BE2C (cell line): Measurements from ENCODE around the gene DENND1A.

Experiments used
- DNase-seq: peaks from one replicate; pipeline ENCODE4 v3.0.0-alpha.2; 2020
- H3K27me3 ChIP-seq: fragments of 250-450 bp; sonication (Bioruptor Pico); 2 replicates; pipeline ENCODE4 v1.5.1; 2020; ENCODE audit warnings: mild to moderate bottlenecking
- H3K36me3 ChIP-seq: fragments of 250-450 bp; sonication (Bioruptor Pico); 2 replicates; pipeline ENCODE4 v1.5.1; 2020; ENCODE audit warnings: mild to moderate bottlenecking
- H3K4me1 ChIP-seq: fragments of 250-450 bp; sonication (Bioruptor Pico); 2 replicates; pipeline ENCODE4 v1.5.1; 2020
- H3K4me3 ChIP-seq: 2 replicates; pipeline ENCODE4 v1.5.1; 2011; ENCODE audit warnings: low read depth, low read length
- H3K9me3 ChIP-seq: fragments of 250-450 bp; sonication (Bioruptor Pico); 2 replicates; pipeline ENCODE4 v1.5.1; 2020
- CTCF ChIP-seq: IDR thresholded peaks from 2 replicates; pipeline ENCODE4 v1.5.1; 2012; ENCODE audit warnings: mild to moderate bottlenecking, low read depth, low read length

DENND1A gene

GRCh38 chr9:123345567-123345955, 584.4 kb downstream of the DENND1A start:
- Histone ChIP-seq H3K27me3 (no peaks in the 10 kb centered on the region), H3K9me3 (no peaks in the 10 kb centered on the region), H3K36me3 (no peaks in the 10 kb centered on the region), H3K4me3 (no peak overlapping the region), H3K4me1 (no peaks in the 10 kb centered on the region; the same call in 1 of the 2 replicates)
- no peak for TF ChIP-seq CTCF
- no peak for DNase-seq

GRCh38 chr9:123344192-123344949, 585.6 kb downstream of the DENND1A start:
- H3K4me1 ChIP-seq: no peaks in the 10 kb centered on the region; the same call in 1 of the 2 replicates
- no peaks in the 10 kb centered on the region for H3K36me3 ChIP-seq
- DNase-seq: no peak
- no peaks in the 10 kb centered on the region for H3K9me3 ChIP-seq
- no peak overlapping the region for H3K4me3 ChIP-seq
- no peaks in the 10 kb centered on the region for H3K27me3 ChIP-seq
- no peak for TF ChIP-seq CTCF

- Histone ChIP-seq H3K27me3 (no peaks in the 10 kb centered on the region), H3K4me3 (no peak overlapping the region), H3K4me1 (no peaks in the 10 kb centered on the region; the same call in 1 of the 2 replicates), H3K9me3 (no peaks in the 10 kb centered on the region), H3K36me3 (no peaks in the 10 kb centered on the region)
- TF ChIP-seq CTCF: no peak
- no peak for DNase-seq
These were observed 586.3 kb downstream of the DENND1A start for GRCh38 chr9:123343443-123344191.

- DNase-seq: no peak
- Histone ChIP-seq H3K36me3 (no peaks in the 10 kb centered on the region), H3K9me3 (no peaks in the 10 kb centered on the region), H3K27me3 (no peaks in the 10 kb centered on the region), H3K4me1 (no peaks in the 10 kb centered on the region; the same call in 1 of the 2 replicates), H3K4me3 (no peak overlapping the region)
- no peak for TF ChIP-seq CTCF
These were observed 587.7 kb downstream of the DENND1A start for GRCh38 chr9:123342247-123342646.

GRCh38 chr9:123341816-123342215, 588.1 kb downstream of the DENND1A start:
- no peak for DNase-seq
- Histone ChIP-seq H3K36me3 (no peaks in the 10 kb centered on the region), H3K27me3 (no peaks in the 10 kb centered on the region), H3K4me3 (no peak overlapping the region), H3K4me1 (no peaks in the 10 kb centered on the region; the same call in 1 of the 2 replicates), H3K9me3 (no peaks in the 10 kb centered on the region)
- TF ChIP-seq CTCF: no peak
